Stimulated activated CD8-positive, alpha-beta memory T cell treated with anti-CD3 and anti-CD28 coated beads, Interleukin-15, amount 100 ng/mL, for 24 hours (primary cell): ENCODE results near the gene PYCR2.
"Not testable (repeated sequence)": the region's sequence is repeated elsewhere in the genome, so short reads cannot be mapped to it uniquely, and the experiment has no call there.

Experiments used
- DNase-seq: peaks from one replicate; pipeline ENCODE4 v3.0.0-alpha.2; 2020; ENCODE audit warnings: low read depth

Gene PYCR2

GRCh38 chr1:225942574-225942973 lies 18.5 kb upstream of the PYCR2 start:
- DNase-seq: no peak

GRCh38 chr1:225941942-225942222 lies 17.8 kb upstream of the PYCR2 start:
- no peak for DNase-seq

DNA sequence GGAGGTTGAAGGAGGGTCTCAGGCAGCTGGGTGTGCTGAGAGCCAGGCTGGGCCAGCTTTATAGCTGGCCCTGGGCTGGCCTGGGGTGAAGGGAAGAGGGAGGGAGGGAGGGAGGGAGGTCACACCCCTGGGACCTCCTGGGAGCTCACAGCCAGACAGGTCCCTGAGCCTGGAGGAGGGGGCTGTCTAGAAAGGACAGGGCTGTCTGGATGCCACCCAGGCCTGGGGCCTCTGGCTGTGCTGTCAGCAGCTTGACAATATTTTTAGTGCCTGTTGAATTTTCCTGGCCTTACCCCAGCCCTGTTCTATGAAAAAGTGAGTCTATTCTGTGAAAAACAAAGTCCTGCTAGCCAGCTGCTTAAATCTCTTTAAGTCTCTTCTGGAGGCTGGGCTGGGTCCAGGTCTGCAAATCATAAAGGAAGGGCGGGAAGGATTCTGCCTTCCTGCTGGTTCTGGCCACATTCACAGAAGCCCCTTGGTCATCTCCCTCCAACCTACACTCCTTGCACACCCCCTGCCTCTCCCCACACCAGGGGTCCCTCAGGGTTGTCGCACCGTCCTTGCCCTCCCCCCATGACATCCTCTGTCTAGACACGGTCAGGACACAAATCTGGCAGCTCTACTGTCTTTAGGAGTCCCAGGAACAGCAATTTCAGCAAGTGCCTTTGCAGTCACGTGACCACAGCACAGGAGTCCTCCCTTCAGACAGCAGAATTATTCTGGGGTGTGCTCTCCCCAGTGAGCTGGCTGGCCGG lies 17.3 kb upstream of the PYCR2 start, which contains the start of gene LEFTY2:
Gene LEFTY2, minus strand, starts transcription at position 34 of the 755 bp plus-strand sequence. CDS start 80 bp downstream, outside the sequence.
- DNase-seq: no peak

- DNase-seq: no peak
These were observed 16.5 kb upstream of the PYCR2 start for GRCh38 chr1:225940385-225941151.

GRCh38 chr1:225939939-225940310 lies 15.9 kb upstream of the PYCR2 start:
- not testable (repeated sequence) for DNase-seq

DNA sequence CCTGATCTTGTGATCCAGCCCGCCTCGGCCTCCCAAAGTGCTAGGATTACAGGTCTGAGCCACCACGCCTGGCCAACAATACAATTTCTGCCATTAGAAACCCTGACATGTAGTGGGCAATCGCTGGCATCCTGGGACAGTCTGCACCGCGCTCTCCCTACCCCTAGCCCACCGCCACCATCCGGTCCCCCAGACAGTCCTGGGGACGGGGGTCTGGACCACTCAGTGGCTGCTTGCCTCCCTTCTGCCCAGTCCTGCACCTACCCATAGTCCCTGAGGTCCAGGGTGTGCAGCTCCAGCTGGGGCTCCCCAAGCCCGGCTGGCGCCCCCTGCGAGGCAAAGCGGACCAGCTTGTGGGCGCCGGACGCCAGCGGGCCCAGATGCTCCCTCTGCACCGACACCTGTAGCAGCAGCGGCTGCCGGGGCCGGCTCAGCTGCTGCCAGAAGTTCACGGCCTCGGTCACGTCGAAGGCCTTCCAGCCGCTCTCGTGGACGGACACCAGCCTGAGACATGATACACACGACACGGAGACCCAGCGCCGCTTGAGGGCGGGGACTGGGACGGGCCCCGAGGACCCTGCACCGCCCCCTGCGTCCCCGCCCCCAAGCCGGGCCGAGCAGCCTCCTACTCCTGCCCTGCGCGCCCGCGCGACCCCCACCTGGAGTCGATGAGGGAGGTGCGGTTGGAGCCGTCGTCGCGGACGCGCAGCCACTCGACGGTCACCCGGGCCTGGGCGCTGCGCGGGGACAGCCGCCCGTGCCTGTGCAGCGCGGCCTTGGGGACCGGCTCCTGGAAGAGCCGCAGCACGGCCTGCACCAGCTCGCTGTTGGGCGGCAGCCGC lies 15.3 kb upstream of the PYCR2 start:
- DNase-seq: not testable (repeated sequence)

GRCh38 chr1:225937048-225937968 lies 13.3 kb upstream of the PYCR2 start:
- DNase-seq: no peak

- DNase-seq: no peak
These were observed 12.5 kb upstream of the PYCR2 start for GRCh38 chr1:225936523-225936922.

DNA sequence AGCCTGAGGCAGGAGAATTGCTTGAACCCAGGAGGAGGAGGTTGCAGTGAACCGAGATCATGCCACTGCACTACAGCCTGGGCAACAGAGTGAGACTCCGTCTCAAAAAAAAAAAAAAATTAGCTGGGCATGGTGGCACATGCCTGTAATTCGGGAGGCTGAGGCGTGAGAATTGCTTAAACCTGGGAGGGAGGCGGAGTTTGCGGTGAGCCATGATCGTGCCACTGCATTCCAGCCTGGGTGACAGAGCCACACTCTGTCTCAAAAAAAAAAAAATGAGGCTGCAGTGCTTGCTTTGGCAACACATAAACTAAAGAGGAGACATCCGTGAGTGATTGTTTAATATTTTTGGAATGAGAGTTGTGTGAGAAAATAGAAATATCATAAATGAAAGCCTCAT lies 12.0 kb upstream of the PYCR2 start:
- not testable (repeated sequence) for DNase-seq

DNA sequence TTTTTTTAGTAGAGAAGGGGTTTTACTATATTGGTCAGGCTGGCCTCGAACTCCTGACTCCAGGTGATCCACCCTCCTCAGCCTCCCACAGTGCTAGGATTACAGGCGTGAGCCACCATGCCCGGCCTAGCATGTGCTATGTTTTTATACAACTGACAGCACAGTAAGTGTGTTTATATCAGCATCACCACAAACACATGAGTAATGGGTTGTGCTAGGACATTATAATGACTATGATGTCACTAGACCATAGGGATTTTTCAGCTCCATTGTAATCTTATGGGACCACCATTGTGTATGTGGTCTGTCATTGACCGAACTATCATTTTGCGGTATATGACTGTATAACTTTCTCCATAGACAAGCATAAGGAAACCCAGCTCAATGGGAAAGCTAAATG lies 10.7 kb upstream of the PYCR2 start:
- no peak for DNase-seq

DNA sequence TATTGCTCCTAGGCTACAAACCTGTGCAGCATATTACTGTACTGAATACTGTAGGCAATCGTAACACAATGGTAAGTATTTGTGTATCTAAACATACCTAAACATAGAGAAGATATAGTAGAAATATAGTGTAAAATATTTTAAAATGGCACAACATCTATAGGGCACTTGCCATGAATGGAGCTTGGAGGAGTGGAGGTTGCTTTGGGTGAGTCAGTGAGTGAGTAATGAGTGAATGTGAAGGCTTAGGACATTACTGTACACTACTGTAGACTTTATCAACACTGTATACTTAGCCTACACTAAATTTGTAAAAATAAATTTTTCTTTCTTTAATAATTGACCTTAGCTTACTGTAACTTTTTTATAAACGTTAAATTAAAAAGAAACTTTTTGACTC lies 9.0 kb upstream of the PYCR2 start:
- DNase-seq: no peak

DNA sequence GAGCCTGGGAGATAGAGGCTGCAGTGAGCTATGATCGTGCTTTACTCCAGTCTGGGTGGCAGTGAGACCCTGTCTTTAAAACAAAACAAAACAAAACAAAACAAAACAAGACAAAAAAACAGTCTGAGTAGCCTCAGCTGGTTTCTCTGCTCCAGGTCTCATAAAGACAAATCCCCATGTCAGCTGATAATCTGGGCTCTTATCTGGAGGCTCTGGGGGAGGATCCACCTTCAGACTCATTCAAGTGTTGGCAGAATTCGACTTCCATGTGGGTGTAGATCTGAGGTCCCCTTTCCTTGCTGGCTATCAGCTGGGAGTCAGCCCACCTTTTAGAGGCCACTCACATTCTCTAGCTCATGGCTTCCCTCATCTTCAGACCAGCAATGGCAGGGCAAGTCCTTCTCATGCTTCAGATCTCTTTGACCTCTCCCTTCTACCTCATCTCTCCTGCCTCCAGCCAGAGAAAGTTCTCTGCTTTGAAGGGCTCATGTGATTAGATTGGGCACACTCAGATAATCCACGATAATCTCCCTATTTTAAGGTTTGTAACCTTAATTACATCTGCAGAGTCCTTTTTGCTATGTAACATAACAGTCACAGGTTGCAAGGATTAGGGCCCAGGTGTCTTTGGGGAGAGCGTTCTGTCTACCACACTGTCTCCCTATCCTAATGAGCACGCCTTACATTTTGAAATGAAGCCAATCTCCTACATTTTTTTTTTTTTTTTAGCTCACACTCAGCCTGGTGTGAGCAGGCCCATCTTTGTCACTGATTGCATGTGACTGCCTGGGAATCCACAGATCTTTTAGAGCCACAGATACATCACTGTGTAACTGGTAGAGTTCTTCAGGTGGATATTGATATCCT lies 7.5 kb upstream of the PYCR2 start:
- DNase-seq: no peak

- DNase-seq: no peak
These were observed 6.5 kb upstream of the PYCR2 start for GRCh38 chr1:225930566-225930965.

GRCh38 chr1:225929462-225929861 lies 5.4 kb upstream of the PYCR2 start:
- DNase-seq: not testable (repeated sequence)

DNA sequence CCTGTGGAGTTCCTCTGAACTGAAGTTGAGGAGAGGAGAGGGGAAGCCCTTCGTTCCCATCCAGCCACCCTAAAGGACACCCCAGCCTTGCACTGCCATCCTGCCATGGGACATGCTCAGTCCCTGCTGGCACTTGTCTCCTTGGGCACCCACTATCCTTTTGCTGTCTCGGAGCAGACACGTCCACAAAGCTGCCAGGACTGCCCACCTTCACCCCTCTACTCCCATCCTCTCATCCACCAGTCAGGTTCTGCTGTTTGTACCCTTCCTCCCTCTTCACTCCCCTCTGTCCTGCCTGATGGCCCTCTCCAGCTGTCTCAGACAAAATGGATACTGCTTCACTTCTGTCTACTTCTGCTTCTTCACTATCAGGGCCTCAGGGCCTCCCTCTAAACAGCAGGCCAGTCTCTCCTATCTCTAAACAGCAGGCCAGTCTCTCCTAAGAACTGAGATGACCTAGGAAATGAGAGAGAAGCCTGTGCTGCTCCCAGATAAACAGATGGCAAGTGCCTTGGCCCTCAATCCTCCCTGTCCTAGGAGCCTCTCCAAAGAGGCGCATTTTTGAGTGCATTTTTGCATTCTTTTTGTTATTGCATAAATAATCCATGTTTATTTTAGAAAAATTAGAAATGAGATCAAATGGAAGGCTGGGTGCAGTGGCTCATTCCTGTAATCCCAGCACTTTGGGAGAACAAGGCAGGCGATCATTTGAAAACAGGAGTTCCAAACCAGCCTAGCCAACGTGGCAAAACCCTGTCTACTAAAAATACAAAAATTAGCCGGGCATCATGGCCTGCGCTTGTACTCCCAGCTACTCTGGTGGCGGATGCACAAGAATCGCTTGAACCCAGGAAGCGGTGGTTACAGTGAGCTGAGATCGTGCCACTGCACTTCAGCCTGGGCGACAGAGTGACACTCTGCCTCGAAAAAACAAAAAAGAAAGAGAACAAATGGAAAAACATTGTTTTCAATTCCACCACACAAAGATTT lies 4.4 kb upstream of the PYCR2 start:
- no peak for DNase-seq

- DNase-seq: no peak
These were observed 2.6 kb upstream of the PYCR2 start for GRCh38 chr1:225926551-225927113.

- DNase-seq: no peak
These were observed 714 bp downstream of the PYCR2 start for GRCh38 chr1:225923381-225923691.

DNA sequence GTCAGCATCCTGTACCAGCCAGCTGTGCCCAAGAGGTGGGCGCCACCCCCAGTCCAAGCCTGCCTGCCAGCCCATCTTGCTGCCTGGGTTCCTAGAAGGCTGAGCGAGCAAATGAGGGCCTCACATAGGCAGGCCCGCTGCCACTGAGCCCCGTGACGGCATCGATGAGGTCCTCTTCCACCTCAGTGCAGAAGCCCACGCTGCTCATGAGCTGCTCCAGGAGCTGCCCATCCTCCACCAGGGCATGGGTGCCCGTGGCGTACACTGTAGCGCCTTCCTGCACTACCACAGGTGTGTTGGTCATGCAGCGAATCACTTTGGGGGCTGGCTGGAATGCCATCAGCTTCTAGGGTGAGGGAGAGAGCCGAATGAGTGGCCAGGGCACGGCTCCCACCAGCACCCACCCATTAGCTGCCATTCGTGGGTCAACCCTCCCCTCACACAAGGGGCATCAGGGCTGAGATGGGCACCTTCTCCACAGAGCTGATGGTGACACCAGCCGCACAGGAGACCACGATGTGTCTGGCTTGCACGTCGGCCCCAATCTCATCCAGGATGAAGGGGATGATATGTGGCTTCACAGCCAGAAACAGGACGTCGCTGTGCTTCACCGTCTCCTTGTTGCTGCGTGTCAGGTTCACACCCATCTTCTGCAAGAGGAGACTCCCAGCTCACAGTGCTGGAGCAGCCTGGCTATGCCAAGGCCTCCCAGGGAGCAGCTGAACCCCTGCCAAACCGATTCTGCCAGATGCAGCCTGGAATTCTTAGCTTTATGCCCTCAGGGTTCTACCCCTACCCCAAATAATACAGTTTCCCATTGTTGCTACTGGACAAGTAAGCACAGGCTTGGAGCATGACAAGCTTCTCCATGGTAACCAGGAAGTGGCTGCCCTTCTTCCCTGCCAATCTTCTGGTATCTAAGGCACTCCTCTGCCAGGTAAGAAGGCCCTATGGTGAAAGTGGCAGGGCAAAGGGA lies 2.0 kb downstream of the PYCR2 start:
- no peak for DNase-seq
